Measurements from ENCODE around the gene EME1. TPM values are rescaled to one million over a fixed set of nuclear protein-coding genes. Genes with fewer than 3 reads are reported as not detected.
A peak's percentile ranks its signal among the peaks of the same experiment; 100 is the strongest.

The EME1 gene
- total RNA-seq, 2 donors from 2014 or later: 0.23 to 13.6 TPM

- no peak overlapping the region for H3K27ac ChIP-seq
- H3K4me1 ChIP-seq (replicated peaks): no peaks in the 10 kb centered on the region
- DNase-seq (ENCODE audit: low spot score): no peak
- H3K27me3 ChIP-seq (replicated peaks; ENCODE audit: insufficient read depth): no peaks in the 10 kb centered on the region
- WGBS: 86% methylated on average over 2 of the region's 2 CpGs
- no peaks in the 10 kb centered on the region for H3K9me3 ChIP-seq
- TF ChIP-seq POLR2A (IDR thresholded peaks at IDR 0.05): no peak
- TF ChIP-seq CTCF (IDR thresholded peaks at IDR 0.05): no peak
- TF ChIP-seq POLR2AphosphoS5 (IDR thresholded peaks at IDR 0.05): no peak
- peaks cover 11 to 14% of the 10 kb centered on the region in 2 donors for H3K36me3 ChIP-seq
- H3K4me3 ChIP-seq: no peak overlapping the region
- intact Hi-C loops (cut with DNase I): no loop called here
These were observed 676 bp downstream of the EME1 start for GRCh38 chr17:50373705-50374104.

GRCh38 chr17:50375858-50376538, 3.0 kb downstream of the EME1 start:
- no peaks in the 10 kb centered on the region for H3K36me3 ChIP-seq
- WGBS: 67% methylated on average over 5 of the region's 5 CpGs
- H3K9me3 ChIP-seq: no peaks in the 10 kb centered on the region
- no peaks in the 10 kb centered on the region for H3K27me3 ChIP-seq (replicated peaks; ENCODE audit: insufficient read depth)
- TF ChIP-seq CTCF (IDR thresholded peaks at IDR 0.05): no peak
- no peak for TF ChIP-seq POLR2AphosphoS5 (IDR thresholded peaks at IDR 0.05)
- TF ChIP-seq POLR2A (IDR thresholded peaks at IDR 0.05): no peak
- intact Hi-C loops (cut with DNase I): no loop called here
- no peak overlapping the region for H3K4me3 ChIP-seq
- DNase-seq (ENCODE audit: low spot score): no peak
- H3K27ac ChIP-seq: no peak overlapping the region
- no peaks in the 10 kb centered on the region for H3K4me1 ChIP-seq (replicated peaks)

- no peaks in the 10 kb centered on the region for H3K4me1 ChIP-seq (replicated peaks)
- no peak overlapping the region for H3K4me3 ChIP-seq
- intact Hi-C loops (cut with DNase I): no loop called here
- H3K27ac ChIP-seq: no peak overlapping the region
- no peaks in the 10 kb centered on the region for H3K27me3 ChIP-seq (replicated peaks; ENCODE audit: insufficient read depth)
- no peak for DNase-seq (ENCODE audit: low spot score)
- 93% methylated on average over 6 of the region's 6 CpGs for WGBS
- TF ChIP-seq POLR2AphosphoS5 (IDR thresholded peaks at IDR 0.05) (no peak), POLR2A (IDR thresholded peaks at IDR 0.05) (no peak), CTCF (IDR thresholded peaks at IDR 0.05) (no peak)
- H3K9me3 ChIP-seq: no peaks in the 10 kb centered on the region
- H3K36me3 ChIP-seq: peaks cover 0 to 7% of the 10 kb centered on the region in 2 donors
These were observed 6.5 kb downstream of the EME1 start for GRCh38 chr17:50379351-50380132.

- TF ChIP-seq POLR2AphosphoS5 (IDR thresholded peaks at IDR 0.05): no peak
- peak in 1 of 4 experiments; percentile 6 for TF ChIP-seq CTCF (IDR thresholded peaks at IDR 0.05)
- H3K9me3 ChIP-seq: no peaks in the 10 kb centered on the region
- H3K4me3 ChIP-seq: no peak overlapping the region
- no peaks in the 10 kb centered on the region for H3K27me3 ChIP-seq (replicated peaks; ENCODE audit: insufficient read depth)
- intact Hi-C loops (cut with DNase I): no loop called here
- WGBS: 86% methylated on average over 13 of the region's 13 CpGs
- peaks cover 0 to 7% of the 10 kb centered on the region in 2 donors for H3K36me3 ChIP-seq
- H3K4me1 ChIP-seq (replicated peaks): no peaks in the 10 kb centered on the region
- no peak for DNase-seq (ENCODE audit: low spot score)
- H3K27ac ChIP-seq: no peak overlapping the region
These were observed 7.6 kb downstream of the EME1 start for GRCh38 chr17:50380369-50381259.

Data from prostate gland (tissue), 2 donors.